Measurements from ENCODE around the gene NNAT. TPM values are rescaled to one million over a fixed set of nuclear protein-coding genes. Genes with fewer than 3 reads are reported as not detected.

NNAT gene
- total RNA-seq, 1 donor from 2014 or later, result 19.3 TPM

GRCh38 chr20:37527638-37528445 lies 6.8 kb downstream of the NNAT start, which contains the start of gene BLCAP:
TSS of gene BLCAP (minus strand) at chr20:37527876. CDS start at chr20:37519174, 8,702 bp downstream.
- H3K9me3 Mint-ChIP-seq, result no peaks in the 10 kb centered on the region
- peaks cover 40% of the 10 kb centered on the region for H3K4me1 Mint-ChIP-seq
- H3K27me3 Mint-ChIP-seq (ENCODE audit: low read depth), result no peaks in the 10 kb centered on the region
- H3K27ac Mint-ChIP-seq, result peak within 1 kb of the TSS; percentile 100
- H3K4me3 Mint-ChIP-seq, result peak within 1 kb of the TSS; percentile 92
- TF ChIP-seq CTCF (IDR thresholded peaks at IDR 0.05; ENCODE audit: unreplicated experiment), result no peak
- DNase-seq (ENCODE audit: low spot score in 2 of 2, unreplicated experiment in 2 of 2), result peak; percentile 77 to 89
- H3K36me3 Mint-ChIP-seq, result peaks cover 4% of the 10 kb centered on the region

GRCh38 chr20:37528446-37529213 lies 7.6 kb downstream of the NNAT start:
- no peak for DNase-seq (ENCODE audit: low spot score in 2 of 2, unreplicated experiment in 2 of 2)
- no peaks in the 10 kb centered on the region for H3K27me3 Mint-ChIP-seq (ENCODE audit: low read depth)
- peak overlapping the region; percentile 100 for H3K27ac Mint-ChIP-seq
- no peaks in the 10 kb centered on the region for H3K9me3 Mint-ChIP-seq
- H3K4me3 Mint-ChIP-seq, result peak overlapping the region; percentile 92
- TF ChIP-seq CTCF (IDR thresholded peaks at IDR 0.05; ENCODE audit: unreplicated experiment), result no peak
- H3K4me1 Mint-ChIP-seq, result peaks cover 37% of the 10 kb centered on the region
- no peaks in the 10 kb centered on the region for H3K36me3 Mint-ChIP-seq

- no peaks in the 10 kb centered on the region for H3K36me3 Mint-ChIP-seq
- peaks cover 34% of the 10 kb centered on the region for H3K4me1 Mint-ChIP-seq
- no peaks in the 10 kb centered on the region for H3K27me3 Mint-ChIP-seq (ENCODE audit: low read depth)
- peak overlapping the region; percentile 92 for H3K4me3 Mint-ChIP-seq
- H3K9me3 Mint-ChIP-seq, result no peaks in the 10 kb centered on the region
- no peak for TF ChIP-seq CTCF (IDR thresholded peaks at IDR 0.05; ENCODE audit: unreplicated experiment)
- peak overlapping the region; percentile 35 for H3K27ac Mint-ChIP-seq
- no peak for DNase-seq (ENCODE audit: low spot score in 2 of 2, unreplicated experiment in 2 of 2)
Measured at GRCh38 chr20:37529214-37529967, 8.3 kb downstream of the NNAT start.

GRCh38 chr20:37529968-37530600 lies 9.0 kb downstream of the NNAT start:
- H3K4me3 Mint-ChIP-seq, result no peak overlapping the region
- DNase-seq (ENCODE audit: low spot score in 2 of 2, unreplicated experiment in 2 of 2), result no peak
- H3K4me1 Mint-ChIP-seq, result peaks cover 29% of the 10 kb centered on the region
- H3K36me3 Mint-ChIP-seq, result no peaks in the 10 kb centered on the region
- H3K27ac Mint-ChIP-seq, result no peak overlapping the region
- no peaks in the 10 kb centered on the region for H3K9me3 Mint-ChIP-seq
- no peak for TF ChIP-seq CTCF (IDR thresholded peaks at IDR 0.05; ENCODE audit: unreplicated experiment)
- H3K27me3 Mint-ChIP-seq (ENCODE audit: low read depth), result no peaks in the 10 kb centered on the region

- Mint-ChIP-seq H3K27me3 (ENCODE audit: low read depth) (no peaks in the 10 kb centered on the region), H3K36me3 (no peaks in the 10 kb centered on the region), H3K9me3 (no peaks in the 10 kb centered on the region), H3K4me3 (no peak overlapping the region), H3K27ac (no peak overlapping the region), H3K4me1 (peaks cover 24% of the 10 kb centered on the region)
- DNase-seq (ENCODE audit: low spot score in 2 of 2, unreplicated experiment in 2 of 2), result no peak
- no peak for TF ChIP-seq CTCF (IDR thresholded peaks at IDR 0.05; ENCODE audit: unreplicated experiment)
Measured at GRCh38 chr20:37530696-37531095, 9.6 kb downstream of the NNAT start.
